Body of pancreas (tissue), 4 donors: ENCODE measurements around the gene ZNF334.

Source experiments
- POLR2A ChIP-seq, 3 donors: fragments of 450-650 bp; IDR thresholded peaks; one replicate each; pipeline ENCODE4 v1.6.1; 2016; ENCODE audit warnings: antibody characterized with exemption in 3 of 3, mild to moderate bottlenecking in 2 of 3
- TF ChIP-seq, protein P1 (sequence below), 7 experiments: fragments of 450-650 bp in 4 of 7; fragments of 200-600 bp in 3 of 7; sonication (generic) in 3 of 7; IDR thresholded peaks; one replicate each; pipeline ENCODE4 v1.5.1; 2016 to 2019; ENCODE audit warnings: antibody characterized with exemption in 7 of 7

DNA sequence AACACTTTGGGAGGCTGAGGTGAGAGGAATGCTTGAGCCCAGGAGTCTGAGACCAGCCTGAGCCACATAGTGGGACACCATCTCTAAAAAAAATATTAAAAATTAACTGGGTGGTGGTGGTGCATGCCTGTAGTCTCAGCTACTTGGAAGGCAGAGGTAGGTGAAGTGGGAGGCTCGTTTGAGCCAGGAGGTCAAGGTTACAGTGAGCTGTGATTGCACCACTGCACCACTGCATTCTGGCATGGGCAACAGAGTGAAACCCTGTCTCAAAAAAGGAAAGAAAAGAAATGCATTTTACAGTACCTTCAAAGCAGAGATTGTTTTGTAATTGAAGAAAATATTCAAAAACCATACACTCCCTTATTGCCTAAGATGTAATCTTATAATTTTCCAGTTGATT, 30.6 kb upstream of the ZNF334 start:
- TF ChIP-seq, protein P1, sequence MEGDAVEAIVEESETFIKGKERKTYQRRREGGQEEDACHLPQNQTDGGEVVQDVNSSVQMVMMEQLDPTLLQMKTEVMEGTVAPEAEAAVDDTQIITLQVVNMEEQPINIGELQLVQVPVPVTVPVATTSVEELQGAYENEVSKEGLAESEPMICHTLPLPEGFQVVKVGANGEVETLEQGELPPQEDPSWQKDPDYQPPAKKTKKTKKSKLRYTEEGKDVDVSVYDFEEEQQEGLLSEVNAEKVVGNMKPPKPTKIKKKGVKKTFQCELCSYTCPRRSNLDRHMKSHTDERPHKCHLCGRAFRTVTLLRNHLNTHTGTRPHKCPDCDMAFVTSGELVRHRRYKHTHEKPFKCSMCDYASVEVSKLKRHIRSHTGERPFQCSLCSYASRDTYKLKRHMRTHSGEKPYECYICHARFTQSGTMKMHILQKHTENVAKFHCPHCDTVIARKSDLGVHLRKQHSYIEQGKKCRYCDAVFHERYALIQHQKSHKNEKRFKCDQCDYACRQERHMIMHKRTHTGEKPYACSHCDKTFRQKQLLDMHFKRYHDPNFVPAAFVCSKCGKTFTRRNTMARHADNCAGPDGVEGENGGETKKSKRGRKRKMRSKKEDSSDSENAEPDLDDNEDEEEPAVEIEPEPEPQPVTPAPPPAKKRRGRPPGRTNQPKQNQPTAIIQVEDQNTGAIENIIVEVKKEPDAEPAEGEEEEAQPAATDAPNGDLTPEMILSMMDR (IDR thresholded peaks at IDR 0.05) = no peak
- no peak for TF ChIP-seq POLR2A (IDR thresholded peaks at IDR 0.05)
